GM19099 (cell line): ENCODE results near the gene BSDC1.
A peak's percentile ranks its signal among the peaks of the same experiment; 100 is the strongest.

Experiments used
- POLR2A ChIP-seq: IDR thresholded peaks from 3 replicates; pipeline ENCODE4 v1.6.1; 2011; ENCODE audit warnings: low read depth; ENCODE audit not compliant: insufficient read length; ENCODE audit errors: extremely low read depth

The BSDC1 gene

GRCh38 chr1:32336591-32336932 is 57.7 kb downstream of the BSDC1 start:
- TF ChIP-seq POLR2A: no peak

- TF ChIP-seq POLR2A: peak; percentile 99
These were observed 58.3 kb downstream of the BSDC1 start, which contains the start of gene MARCKSL1 for GRCh38 chr1:32335790-32336590. Gene MARCKSL1, minus strand, starts transcription at chr1:32336233. Its CDS starts 200 bp downstream, at chr1:32336033.

- TF ChIP-seq POLR2A: no peak
These were observed 58.8 kb downstream of the BSDC1 start for GRCh38 chr1:32335535-32335789.

GRCh38 chr1:32334864-32335534 is 59.2 kb downstream of the BSDC1 start:
- no peak for TF ChIP-seq POLR2A

GRCh38 chr1:32334274-32334861 is 59.9 kb downstream of the BSDC1 start:
- peak; percentile 9 for TF ChIP-seq POLR2A

- TF ChIP-seq POLR2A: no peak
These were observed 60.8 kb downstream of the BSDC1 start for GRCh38 chr1:32333251-32333963.

- TF ChIP-seq POLR2A: peak; percentile 25
These were observed 61.8 kb downstream of the BSDC1 start for GRCh38 chr1:32332290-32333079.

GRCh38 chr1:32331549-32331948 is 62.7 kb downstream of the BSDC1 start:
- peak; percentile 40 for TF ChIP-seq POLR2A

GRCh38 chr1:32330558-32331151 is 63.6 kb downstream of the BSDC1 start:
- peak; percentile 29 for TF ChIP-seq POLR2A

GRCh38 chr1:32329931-32330466 is 64.2 kb downstream of the BSDC1 start:
- TF ChIP-seq POLR2A: no peak

GRCh38 chr1:32327204-32327603 is 67.0 kb downstream of the BSDC1 start:
- TF ChIP-seq POLR2A: no peak

- TF ChIP-seq POLR2A: no peak
These were observed 72.4 kb downstream of the BSDC1 start for GRCh38 chr1:32321712-32322291.

- TF ChIP-seq POLR2A: no peak
These were observed 75.9 kb downstream of the BSDC1 start for GRCh38 chr1:32318127-32318869.
